GM19455 (cell line): ENCODE data around the gene PSME2.
A peak's percentile ranks its signal among the peaks of the same experiment; 100 is the strongest.

Source experiments
- ATAC-seq: cut with Tn5 transposase; IDR thresholded peaks from one replicate; pipeline ENCODE4 v1.9.1; 2021; ENCODE audit not compliant: unreplicated experiment

Gene PSME2

GRCh38 chr14:24146453-24146977 is at the start of gene PSME2:
TSS of gene PSME2 (minus strand) at chr14:24146610. CDS start at chr14:24146581, 29 bp downstream.
- peak; percentile 62 for ATAC-seq

- ATAC-seq, result peak; percentile 90
These were observed 49.0 kb upstream of the PSME2 start, which contains the start of gene TM9SF1 for GRCh38 chr14:24195186-24196070. TSS of gene TM9SF1 (minus strand) at chr14:24195441. CDS start at chr14:24195019, 422 bp downstream.

GRCh38 chr14:24194873-24195185 is 48.4 kb upstream of the PSME2 start:
- no peak for ATAC-seq

- ATAC-seq, result no peak
These were observed 47.9 kb upstream of the PSME2 start for GRCh38 chr14:24194186-24194872.

- no peak for ATAC-seq
These were observed 46.5 kb upstream of the PSME2 start for GRCh38 chr14:24192933-24193332.

- ATAC-seq, result no peak
These were observed 44.0 kb upstream of the PSME2 start for GRCh38 chr14:24190416-24190815.

- no peak for ATAC-seq
These were observed 43.0 kb upstream of the PSME2 start for GRCh38 chr14:24189460-24189859.

GRCh38 chr14:24189059-24189375 is 42.6 kb upstream of the PSME2 start:
- ATAC-seq, result no peak

GRCh38 chr14:24188251-24189058 is 42.0 kb upstream of the PSME2 start, which contains the start of gene IPO4:
TSS of gene IPO4 (minus strand) at chr14:24188816. CDS start at chr14:24188787, 29 bp downstream.
- peak; percentile 76 for ATAC-seq

- no peak for ATAC-seq
These were observed 41.1 kb upstream of the PSME2 start for GRCh38 chr14:24187539-24187915.

GRCh38 chr14:24186831-24187538 is 40.6 kb upstream of the PSME2 start:
- no peak for ATAC-seq

- no peak for ATAC-seq
These were observed 39.3 kb upstream of the PSME2 start for GRCh38 chr14:24185741-24186140.

GRCh38 chr14:24185026-24185425 is 38.6 kb upstream of the PSME2 start:
- ATAC-seq, result no peak

- no peak for ATAC-seq
These were observed 37.9 kb upstream of the PSME2 start for GRCh38 chr14:24184104-24184970.

GRCh38 chr14:24183014-24183481 is 36.6 kb upstream of the PSME2 start:
- no peak for ATAC-seq

GRCh38 chr14:24182110-24182882 is 35.9 kb upstream of the PSME2 start:
- ATAC-seq, result no peak

GRCh38 chr14:24181371-24182077 is 35.1 kb upstream of the PSME2 start:
- ATAC-seq, result no peak
